Caki2 (cell line): ENCODE data around the gene PARD3B. TPM values are rescaled to one million over a fixed set of nuclear protein-coding genes. Genes with fewer than 3 reads are reported as not detected.

ENCODE experiments used
- DNase-seq: peaks from one replicate; pipeline ENCODE4 v3.0.0-alpha.2; 2015; ENCODE audit warnings: low read depth
- in situ Hi-C: cut with HindIII; loops from 2 replicates; pipeline ENCODE4 v1.10.0; 2016; ENCODE audit warnings: low sequenced_read_pairs, low pct_unique_long_range_greater_than_20kb, mixed read lengths
- total RNA-seq: library from RNA; depleted of rRNA; stranded (reverse); fragments of >200 nt; shearing (Covaris generic); gene quantifications from 2 replicates; pipeline ENCODE4 v1.2.3, GENCODE V29; 2014; ENCODE audit warnings: low replicate concordance

Gene PARD3B
- total RNA-seq, 1 experiment from 2014 or later = 3.8 TPM

DNA sequence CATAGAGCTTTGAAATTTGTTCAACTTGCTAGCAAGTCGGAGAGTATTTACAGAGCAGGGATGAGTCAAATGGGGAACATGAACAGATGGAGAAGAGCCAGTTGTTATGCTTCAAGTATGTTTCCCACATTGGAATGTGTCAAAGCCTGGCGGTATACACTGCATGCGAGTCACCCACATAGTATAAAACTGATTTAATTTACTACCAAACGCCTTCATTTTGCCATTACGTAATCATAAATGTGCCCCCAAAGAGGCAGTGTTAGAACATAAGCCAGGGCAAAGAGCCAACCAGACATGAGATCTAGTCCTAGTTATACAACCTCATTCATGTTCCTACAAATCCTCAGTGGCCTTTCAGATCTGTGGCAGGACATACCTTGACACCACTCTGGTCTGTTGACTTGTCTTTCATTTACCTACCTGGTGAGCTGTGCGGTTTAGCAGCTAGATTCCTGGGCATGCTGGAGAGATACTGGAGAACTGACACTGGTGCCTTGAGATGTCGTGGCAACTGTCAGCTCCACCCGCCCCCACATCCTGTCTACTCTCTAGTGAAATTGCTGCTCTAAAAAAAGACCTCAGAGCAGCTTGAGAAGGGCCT is 1115.3 kb downstream of the PARD3B start:
- DNase-seq = no peak
- in situ Hi-C loops = no loop called here

DNA sequence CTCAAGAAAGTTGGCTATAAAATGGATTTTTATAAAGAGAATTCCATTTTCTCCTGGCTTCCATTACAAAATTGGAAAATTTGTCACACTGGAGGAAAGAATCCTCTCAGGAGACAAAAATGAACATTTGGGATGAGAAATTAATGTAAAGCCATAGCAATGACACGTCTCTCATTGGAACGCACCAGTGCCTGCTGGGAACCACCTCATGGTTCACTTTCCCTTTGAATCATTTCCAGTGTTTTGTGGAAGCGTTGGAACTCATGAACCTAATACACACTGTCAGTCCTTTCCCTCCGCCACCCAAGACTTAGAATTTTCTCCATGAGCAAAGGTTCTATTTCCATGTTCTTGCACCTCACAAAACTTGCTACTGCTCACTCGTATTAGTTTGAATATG is 1116.0 kb downstream of the PARD3B start:
- DNase-seq = no peak
- in situ Hi-C loops = no loop called here

DNA sequence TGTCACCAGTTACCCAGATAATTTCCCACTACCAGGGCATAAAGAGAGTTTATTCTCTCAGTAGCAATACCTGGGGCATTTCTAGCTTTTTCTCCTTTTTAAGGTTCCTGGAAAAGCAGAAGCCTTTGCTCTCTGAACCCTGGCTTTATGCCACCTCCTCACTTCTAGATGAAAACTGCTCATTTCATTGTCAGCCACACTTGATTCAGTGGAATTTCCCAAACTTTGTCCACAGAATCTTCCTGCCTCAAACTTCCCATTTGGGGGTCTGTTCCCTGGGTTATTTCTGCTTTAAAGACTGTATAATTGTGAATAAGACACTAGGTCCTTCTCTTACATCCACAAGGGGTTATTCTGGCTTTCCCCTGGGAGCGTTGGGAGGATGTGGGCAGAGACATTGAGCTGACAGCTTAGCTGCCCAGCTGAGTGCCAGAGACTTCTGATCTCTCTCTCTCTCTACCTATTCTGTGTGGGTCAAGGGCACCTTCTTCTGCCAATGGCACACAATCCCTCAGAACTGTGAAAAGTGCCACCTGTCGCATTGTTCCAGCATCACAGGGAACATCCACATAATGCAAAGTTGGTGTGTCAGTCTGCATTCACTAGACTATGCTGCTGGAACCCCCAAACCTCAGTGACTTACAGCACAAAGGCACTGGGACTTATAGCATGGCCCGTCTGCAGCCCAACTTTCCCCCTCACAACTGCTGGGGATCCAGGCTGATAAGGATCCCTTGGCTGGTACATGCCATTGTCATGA is 1117.1 kb downstream of the PARD3B start:
- DNase-seq = no peak
- in situ Hi-C loops = no loop called here

DNA sequence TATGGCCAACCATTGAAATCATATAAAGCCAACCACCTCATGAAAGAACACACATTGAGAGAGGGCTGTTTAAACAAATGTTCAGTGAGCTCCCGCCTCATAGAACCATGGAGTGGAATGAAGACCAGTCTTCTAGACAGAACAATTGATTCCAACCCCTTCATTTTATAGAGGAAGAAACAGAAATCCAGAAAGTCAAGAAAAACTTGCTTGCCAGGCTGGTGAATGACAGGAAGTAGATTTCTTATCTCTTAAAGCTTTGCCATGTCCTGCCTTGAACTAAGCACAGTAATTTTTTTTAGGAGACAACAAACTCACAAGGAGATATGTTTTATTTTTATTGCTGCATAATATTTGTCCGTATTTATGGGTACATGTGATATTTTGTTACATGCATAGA is 1120.5 kb downstream of the PARD3B start:
- no peak for DNase-seq
- in situ Hi-C loops = no loop called here
